GM19455 (cell line): ENCODE results near the gene MAP6D1.
"Not testable (repeated sequence)": the region's sequence is repeated elsewhere in the genome, so short reads cannot be mapped to it uniquely, and the experiment has no call there.

Experiments used
- ATAC-seq: cut with Tn5 transposase; IDR thresholded peaks from one replicate; pipeline ENCODE4 v1.9.1; 2021; ENCODE audit not compliant: unreplicated experiment

Gene MAP6D1

DNA sequence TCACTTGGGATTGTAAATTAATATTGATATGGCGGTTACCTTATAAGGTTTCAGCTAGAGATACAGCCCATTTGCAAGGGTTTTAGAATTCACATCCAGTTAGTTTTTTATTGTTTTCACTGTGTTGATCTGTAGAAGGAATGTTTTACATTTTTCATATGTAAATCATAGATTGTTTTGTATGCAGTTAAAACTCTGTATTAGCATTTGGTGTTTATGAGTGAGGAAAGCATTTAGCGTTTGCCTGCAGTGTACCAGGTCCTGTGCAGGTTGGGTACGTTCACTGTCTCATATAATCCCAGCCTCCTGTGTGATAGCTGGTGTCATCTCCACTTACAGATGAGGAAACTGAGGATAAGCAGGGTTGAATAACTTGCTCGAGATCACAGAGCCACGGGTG, 23.8 kb downstream of the MAP6D1 start:
- no peak for ATAC-seq

- no peak for ATAC-seq
These were observed 25.0 kb downstream of the MAP6D1 start for GRCh38 chr3:183800243-183800863.

DNA sequence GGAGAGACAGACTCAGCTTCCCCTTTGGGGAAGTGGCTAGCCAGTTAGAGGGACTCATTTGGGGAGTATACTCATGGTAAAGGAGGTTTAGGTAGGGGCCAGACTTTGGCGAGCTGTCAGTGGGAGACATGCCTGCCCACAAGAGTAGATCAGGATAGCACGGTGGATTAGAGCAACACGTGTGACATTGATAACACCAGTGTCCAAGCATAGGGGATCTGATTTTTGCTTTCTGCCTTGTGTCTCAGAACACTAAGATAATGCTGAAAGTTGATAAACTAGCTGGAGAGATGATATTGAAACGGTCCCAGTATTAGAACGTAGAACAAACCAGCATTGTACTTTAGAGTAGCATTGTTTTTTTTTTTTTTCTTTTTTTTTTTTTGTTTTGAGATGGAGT, 25.9 kb downstream of the MAP6D1 start:
- ATAC-seq, result no peak

DNA sequence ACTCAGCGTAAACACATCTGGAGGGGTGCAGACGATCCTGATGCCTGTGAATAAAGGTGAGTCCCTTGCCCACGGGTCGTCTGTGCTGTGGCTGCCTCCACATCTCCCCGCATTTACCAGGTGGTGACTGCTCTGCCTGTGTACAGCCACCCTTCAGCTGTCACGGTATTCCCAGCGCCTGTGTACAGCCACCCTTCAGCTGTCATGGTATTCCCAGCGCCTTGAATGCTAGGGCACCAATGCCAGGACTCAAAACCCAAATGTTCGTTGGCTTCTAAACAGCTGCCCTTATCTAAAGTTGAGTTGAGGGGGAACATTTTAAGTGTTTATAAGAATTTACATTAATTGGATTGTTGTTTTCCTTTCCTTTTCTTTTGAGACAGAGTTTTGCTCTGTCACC, 27.4 kb downstream of the MAP6D1 start:
- ATAC-seq, result no peak

GRCh38 chr3:183796372-183796771, 29.0 kb downstream of the MAP6D1 start:
- ATAC-seq, result no peak

- ATAC-seq, result no peak
These were observed 30.9 kb downstream of the MAP6D1 start for GRCh38 chr3:183794452-183794851.

DNA sequence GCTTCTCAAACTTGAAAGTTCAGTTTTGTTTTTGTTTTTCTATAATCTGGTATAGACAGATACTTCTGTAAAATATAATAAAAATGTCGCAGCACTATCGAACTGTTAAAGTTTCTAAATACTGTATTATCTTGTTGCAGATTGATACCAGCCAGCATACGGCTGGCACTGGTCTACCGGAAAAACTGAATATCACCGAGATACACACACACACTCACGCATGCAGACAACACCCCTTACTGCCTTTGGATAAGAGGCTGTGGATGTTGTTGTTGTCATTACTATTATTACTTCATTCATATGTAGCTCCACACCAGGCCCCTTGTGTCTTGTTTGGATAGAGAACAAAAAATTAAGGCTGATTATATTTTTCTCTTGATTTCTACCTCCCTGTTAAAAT, 32.4 kb downstream of the MAP6D1 start:
- ATAC-seq, result no peak

- no peak for ATAC-seq
These were observed 34.7 kb downstream of the MAP6D1 start for GRCh38 chr3:183790700-183791099.

DNA sequence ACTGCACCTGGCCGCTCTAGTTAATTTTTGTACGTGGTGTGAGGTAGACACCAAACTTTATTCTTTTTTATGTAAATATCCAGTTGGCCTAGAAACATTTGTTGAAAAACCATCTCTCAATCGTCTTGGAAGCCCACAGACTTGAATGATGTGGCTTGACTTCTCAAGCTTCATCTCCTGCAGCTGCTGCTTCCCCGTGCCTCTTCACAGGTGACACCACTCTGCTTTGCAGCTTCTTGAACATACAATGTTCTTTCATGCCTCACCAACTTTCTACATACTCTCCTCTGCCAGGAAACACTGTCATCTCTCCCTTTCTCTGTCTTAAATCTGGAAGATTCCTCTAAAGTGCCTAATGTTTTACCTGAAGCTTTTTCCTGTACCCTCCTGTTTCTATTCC, 35.6 kb downstream of the MAP6D1 start:
- ATAC-seq, result no peak

DNA sequence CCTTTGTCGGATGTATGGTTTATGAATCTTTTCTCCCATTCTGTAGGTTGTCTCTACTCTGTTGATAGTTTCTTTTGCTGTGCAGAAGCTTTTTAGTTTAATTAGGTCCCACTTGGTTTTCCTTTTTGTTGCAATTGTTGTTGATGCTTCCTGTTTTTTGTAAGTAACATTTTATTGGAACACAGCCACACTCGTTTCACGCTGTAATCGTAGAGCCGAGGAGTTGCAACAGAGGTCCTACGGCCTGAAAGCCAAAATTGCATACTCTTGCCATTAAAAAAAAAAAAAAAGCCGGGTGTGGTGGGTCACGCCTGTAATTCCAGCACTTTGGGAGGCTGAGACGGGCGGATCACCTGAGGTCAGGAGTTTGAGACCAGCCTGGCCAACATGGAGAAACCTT, 40.9 kb downstream of the MAP6D1 start:
- not testable (repeated sequence) for ATAC-seq

DNA sequence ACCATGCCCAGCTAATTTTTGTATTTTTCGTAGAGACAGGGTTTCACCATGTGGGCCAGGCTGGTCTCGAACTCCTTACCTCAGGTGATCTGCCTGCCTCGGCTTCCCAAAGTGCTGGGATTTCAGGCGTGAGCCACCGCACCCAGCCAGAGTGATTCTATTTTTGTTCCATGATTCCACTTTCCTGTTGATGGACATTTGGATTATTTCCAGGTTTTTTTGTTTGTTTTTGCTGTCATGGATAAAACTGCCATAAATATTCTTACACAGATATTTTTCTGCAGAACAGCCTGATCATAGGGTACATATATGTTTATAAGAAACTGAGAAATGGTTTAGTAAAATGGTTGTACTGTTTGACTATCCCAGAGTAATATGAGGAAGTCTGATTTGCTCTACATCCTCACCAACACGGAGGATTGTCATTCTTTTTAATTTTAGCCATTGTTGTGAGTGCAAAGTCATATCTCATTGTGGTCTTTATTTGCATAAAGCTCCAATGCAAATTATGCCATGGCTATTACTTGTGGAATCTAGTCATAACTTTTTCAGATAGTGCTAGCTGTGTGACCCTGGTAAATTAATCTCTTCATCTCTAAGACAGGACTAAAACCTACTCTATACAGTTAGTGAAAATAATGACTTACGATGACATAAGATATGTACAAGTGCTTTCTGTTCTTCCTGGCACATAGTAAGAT, 42.7 kb downstream of the MAP6D1 start:
- no peak for ATAC-seq

GRCh38 chr3:183781246-183781645, 44.1 kb downstream of the MAP6D1 start:
- ATAC-seq, result no peak

DNA sequence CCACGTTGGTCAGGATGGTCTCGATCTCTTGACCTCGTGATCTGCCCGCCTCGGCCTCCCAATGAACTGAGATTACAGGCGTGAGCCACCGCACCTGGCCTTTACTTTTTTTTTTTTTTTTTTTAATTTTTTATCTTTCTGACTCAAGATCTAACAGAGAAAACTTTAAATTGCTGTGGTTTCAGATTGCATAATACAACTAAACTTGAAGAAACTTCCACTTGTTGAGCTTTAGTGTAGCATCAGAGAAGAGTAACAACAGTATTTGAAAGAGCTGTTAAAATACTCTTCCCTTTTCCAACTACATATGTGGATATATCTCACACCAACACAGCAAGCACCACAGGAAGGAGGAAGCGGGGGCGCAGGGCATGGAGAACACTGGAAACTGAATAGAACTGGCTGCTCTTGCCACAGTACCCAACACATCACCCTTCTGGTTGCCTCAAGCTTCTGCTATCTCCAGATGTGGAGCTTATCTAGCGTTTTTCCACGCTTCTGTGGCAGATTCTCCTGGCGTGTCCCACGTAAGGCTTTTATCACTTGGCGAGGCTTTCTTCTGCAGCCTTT, 45.4 kb downstream of the MAP6D1 start:
- no peak for ATAC-seq

DNA sequence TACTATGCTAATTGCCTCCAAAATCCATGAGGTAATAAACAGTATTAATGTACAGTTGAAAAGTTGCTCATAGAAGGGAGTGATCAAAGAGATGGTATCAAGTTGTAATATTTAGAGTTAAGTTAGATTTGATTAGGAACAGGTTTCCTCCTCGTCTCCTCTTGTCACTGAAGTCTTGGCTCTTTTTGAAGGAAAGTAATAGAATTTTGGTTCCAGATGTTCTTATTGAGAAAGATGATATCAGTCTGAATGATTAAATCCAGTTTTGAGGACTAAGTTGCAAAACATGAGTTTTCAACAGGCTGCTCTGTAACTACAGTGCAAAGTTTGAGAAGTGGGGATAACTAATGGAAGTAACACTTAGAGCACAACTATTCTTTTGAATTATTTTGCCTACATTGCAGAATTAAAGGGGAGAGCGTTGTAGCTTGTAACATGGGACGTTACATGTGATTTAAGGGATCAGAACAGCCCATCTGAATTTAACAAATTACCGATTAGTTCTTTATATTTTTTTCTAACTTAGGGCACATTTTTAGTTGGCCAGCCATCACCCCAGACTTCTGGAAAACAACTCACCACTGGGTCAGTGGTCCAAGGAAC, 48.3 kb downstream of the MAP6D1 start:
- no peak for ATAC-seq

DNA sequence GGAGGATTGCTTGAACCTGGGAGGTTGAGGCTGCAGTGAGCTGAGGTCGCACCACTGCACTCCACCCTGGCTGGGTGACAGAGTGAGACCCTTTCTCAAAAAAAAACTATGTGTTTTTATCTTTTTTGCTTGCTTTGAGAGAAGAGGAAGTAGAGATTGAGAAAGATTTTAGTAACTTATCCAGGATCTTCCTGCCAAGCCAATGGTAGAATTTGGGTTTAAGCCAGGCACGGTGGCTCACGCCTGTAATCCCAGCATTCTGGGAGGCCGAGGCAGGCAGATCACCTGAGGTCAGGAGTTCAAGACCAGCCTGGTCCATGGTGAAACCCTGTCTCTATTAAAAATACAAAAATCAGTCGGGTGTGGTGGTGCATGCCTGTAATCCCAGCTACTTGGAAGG, 48.9 kb downstream of the MAP6D1 start:
- ATAC-seq, result not testable (repeated sequence)

GRCh38 chr3:183775781-183776180, 49.6 kb downstream of the MAP6D1 start:
- no peak for ATAC-seq

GRCh38 chr3:183774631-183775030, 50.7 kb downstream of the MAP6D1 start:
- no peak for ATAC-seq

- ATAC-seq, result no peak
These were observed 55.9 kb downstream of the MAP6D1 start for GRCh38 chr3:183769453-183769852.

- ATAC-seq, result no peak
These were observed 57.3 kb downstream of the MAP6D1 start for GRCh38 chr3:183768114-183768513.

- ATAC-seq, result peak; percentile 82
These were observed 58.4 kb downstream of the MAP6D1 start for GRCh38 chr3:183766745-183767606.

- ATAC-seq, result no peak
These were observed 59.3 kb downstream of the MAP6D1 start for GRCh38 chr3:183766107-183766506.
